Fibroblast of mammary gland (primary cell): Measurements from ENCODE around the gene PRPF38A.

Experiments
- DNase-seq: peaks from one replicate; pipeline ENCODE4 v3.0.0-alpha.2; 2010; ENCODE audit warnings: low read depth
- H3K4me3 ChIP-seq: 2 replicates; pipeline ENCODE4 v1.5.1; 2011; ENCODE audit warnings: low read depth, mild to moderate bottlenecking, low read length, moderate library complexity; ENCODE audit not compliant: control insufficient read depth
- CTCF ChIP-seq: conservative IDR thresholded peaks from 2 replicates; pipeline ENCODE4 v1.5.1; 2011; ENCODE audit warnings: low read depth, low read length, inconsistent platforms; ENCODE audit not compliant: control insufficient read depth, insufficient read depth

Gene PRPF38A

DNA sequence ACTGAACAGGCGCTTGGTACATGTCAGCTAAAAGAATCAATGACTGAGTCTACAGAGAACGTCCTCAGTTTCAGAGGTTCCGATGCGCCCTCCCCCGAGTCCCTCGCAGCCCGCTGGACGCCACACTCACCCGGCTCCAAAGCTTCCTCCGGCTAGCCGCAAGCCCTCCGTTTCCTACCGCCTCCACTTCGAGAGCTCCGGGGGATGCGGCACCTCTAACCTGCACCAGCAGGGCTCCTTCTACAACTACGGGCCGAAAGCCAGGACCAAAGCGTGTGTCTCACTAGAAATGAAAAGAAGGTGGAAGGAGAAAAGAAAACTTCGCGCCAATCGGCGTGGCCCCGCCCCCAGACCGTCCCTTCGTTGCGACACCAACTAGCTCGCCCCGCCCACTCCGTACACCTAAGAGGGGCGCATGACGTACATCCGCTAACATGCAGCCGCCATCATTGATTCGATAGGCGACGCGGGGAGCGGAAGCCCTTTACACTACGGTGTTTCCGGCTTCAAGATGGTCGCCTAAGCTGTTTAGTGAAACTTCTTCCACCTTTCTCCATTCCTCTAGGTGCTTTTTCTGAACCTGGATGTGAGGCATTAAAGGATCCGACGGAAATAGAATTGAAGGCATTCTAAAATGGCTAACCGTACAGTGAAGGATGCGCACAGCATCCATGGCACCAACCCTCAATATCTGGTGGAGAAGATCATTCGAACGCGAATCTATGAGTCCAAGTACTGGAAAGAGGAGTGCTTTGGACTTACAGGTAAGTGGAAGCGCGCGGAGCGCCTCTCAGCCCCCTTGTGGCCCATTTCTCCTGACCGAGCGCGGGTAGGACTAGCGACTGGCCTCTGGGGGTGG, at the start of gene PRPF38A, which contains the start of gene ORC1:
TSS of gene PRPF38A (plus strand) at position 487 of the 859 bp plus-strand sequence. CDS start at position 635, 148 bp downstream.
TSS of gene ORC1 (minus strand) at position 308 of the 859 bp plus-strand sequence. CDS start 2,200 bp downstream, outside the sequence.
- peak within 1 kb of the TSS; percentile 98 for H3K4me3 ChIP-seq
- peak; percentile 96 for DNase-seq
- TF ChIP-seq CTCF = peak; percentile 60

- no peak for TF ChIP-seq CTCF
- H3K4me3 ChIP-seq = no peak overlapping the region
- no peak for DNase-seq
These were observed 49.0 kb upstream of the PRPF38A start for GRCh38 chr1:52355436-52355835.

GRCh38 chr1:52355847-52356505, 48.4 kb upstream of the PRPF38A start:
- no peak overlapping the region for H3K4me3 ChIP-seq
- TF ChIP-seq CTCF = no peak
- no peak for DNase-seq

GRCh38 chr1:52356818-52357355, 47.5 kb upstream of the PRPF38A start:
- no peak for DNase-seq
- H3K4me3 ChIP-seq = no peak overlapping the region
- no peak for TF ChIP-seq CTCF

- TF ChIP-seq CTCF = no peak
- H3K4me3 ChIP-seq = no peak overlapping the region
- DNase-seq = no peak
These were observed 47.0 kb upstream of the PRPF38A start for GRCh38 chr1:52357397-52357796.

DNA sequence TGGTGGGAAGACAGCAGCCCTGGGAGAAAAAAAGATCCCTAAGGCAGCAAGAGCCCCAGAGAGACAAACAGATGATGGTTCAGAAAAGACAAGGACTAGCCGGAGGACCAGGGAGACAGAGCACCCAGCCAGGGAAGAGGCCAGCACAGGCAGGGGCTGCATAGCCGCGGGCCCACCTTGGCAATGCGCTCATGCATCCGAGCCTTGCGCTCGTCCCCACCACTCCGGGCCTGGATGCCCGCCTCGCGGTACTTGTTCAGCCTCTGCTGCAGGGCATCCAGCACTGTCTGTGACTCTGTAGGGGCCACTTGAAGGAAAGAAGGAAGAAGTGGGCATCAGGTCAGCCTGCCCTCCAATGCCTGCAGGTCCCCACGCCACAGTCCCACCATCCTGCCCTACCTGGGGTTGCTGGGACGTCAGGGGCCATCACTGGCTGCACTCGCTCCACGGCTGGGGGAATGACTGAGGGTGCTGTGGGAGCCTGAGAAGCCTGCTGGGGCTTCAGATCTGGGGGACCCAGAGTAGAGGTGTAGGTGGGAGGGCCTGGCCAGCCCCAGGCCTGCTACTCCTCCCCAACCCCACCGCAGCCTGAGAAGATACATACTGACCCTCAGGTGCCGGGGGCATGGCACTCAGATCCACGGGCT, 45.4 kb upstream of the PRPF38A start:
- no peak overlapping the region for H3K4me3 ChIP-seq
- TF ChIP-seq CTCF = no peak
- DNase-seq = no peak
